K562 (cell line): ENCODE measurements around the gene ZNF668. TPM values are rescaled to one million over a fixed set of nuclear protein-coding genes. Genes with fewer than 3 reads are reported as not detected.

Experiments
- ATAC-seq: fragments of 200-7000 bp; cut with Tn5 transposase; 3 replicates; pipeline ENCODE4 v1.9.1; 2020; ENCODE audit warnings: moderate library complexity
- BruUV-seq: library from RNA; stranded (reverse); fragments of 400-500 nt; replicated peaks from 2 replicates; lab custom pipeline; 2021; lab: Mats Ljungman, UMichigan
- CTCF ChIA-PET: fragments of 300-600 bp; formaldehyde crosslinking; extraction: SDS; loops from one replicate; lab custom pipeline; 2021; ENCODE audit warnings: low intra/inter-chr PET ratio; lab: Yijun Ruan, JAX
- POLR2A ChIA-PET: fragments of 300-600, 350-650 bp; sonication (Branson Sonifier 250); formaldehyde crosslinking; extraction: SDS; loops from one replicate; lab custom pipeline; 2021; ENCODE audit warnings: antibody characterized with exemption, inconsistent platforms; lab: Yijun Ruan, JAX
- DNase-seq, 4 experiments: peaks; one replicate each; pipeline versions ENCODE4 v3.0.0 to v3.0.0-alpha.2; 2011 to 2018; ENCODE audit warnings: low spot score in 3 of 4, mixed read lengths in 3 of 4; ENCODE audit errors: extremely low read depth in 1 of 4
- FAIRE-seq: peaks from 2 replicates; lab custom pipeline; 2011; peaks lifted over from hg19 to GRCh38; lab: Jason Lieb, UNC
- H2AFZ ChIP-seq: 2 replicates; pipeline ENCODE4 v1.6.0; 2011; ENCODE audit warnings: low read depth, low read length, control low read depth, inconsistent platforms
- H3K27ac ChIP-seq: fragments of 200-600 bp; 3 replicates; pipeline ENCODE4 v1.8.0; 2011; ENCODE audit warnings: low read depth, mild to moderate bottlenecking, control low read depth, inconsistent platforms, low read length, moderate library complexity, mixed read lengths; ENCODE audit errors: extremely low read depth
- H3K27me3 ChIP-seq, 2 experiments: fragments of 300-600 bp in 1 of 2; 2 replicates in 1 of 2; 3 replicates in 1 of 2; pipeline versions ENCODE4 v1.6.0 to v1.8.0; 2011; ENCODE audit warnings: inconsistent platforms in 2 of 2, low read length in 2 of 2, mild to moderate bottlenecking in 1 of 2, mixed read lengths in 1 of 2, moderate library complexity in 1 of 2; ENCODE audit not compliant: control insufficient read depth in 2 of 2, insufficient read depth in 2 of 2
- H3K36me3 ChIP-seq: fragments of 300-600 bp; 3 replicates; pipeline ENCODE4 v1.8.0; 2011; ENCODE audit warnings: mild to moderate bottlenecking, low read length, inconsistent platforms; ENCODE audit not compliant: control insufficient read depth, insufficient read depth
- H3K4me1 ChIP-seq, 2 experiments: fragments of 200-600 bp in 1 of 2; replicated peaks in 1 of 2; 2 replicates in 1 of 2; 3 replicates in 1 of 2; pipeline versions ENCODE4 v1.5.1 to v1.8.0; 2011; ENCODE audit warnings: inconsistent platforms in 2 of 2, low read length in 2 of 2, mild to moderate bottlenecking in 1 of 2, mixed read lengths in 1 of 2, moderate library complexity in 1 of 2; ENCODE audit not compliant: control insufficient read depth in 2 of 2, insufficient read depth in 2 of 2
- H3K4me2 ChIP-seq: 2 replicates; pipeline ENCODE4 v1.6.1; 2011; ENCODE audit warnings: low read length, control low read depth, inconsistent platforms, mixed read lengths; ENCODE audit not compliant: insufficient read depth
- H3K4me3 ChIP-seq: fragments of 200-600 bp; sonication (generic), shearing (Covaris generic); 2 replicates; pipeline ENCODE4 v1.5.1; 2016; ENCODE audit warnings: control low read depth, inconsistent platforms
- H3K79me2 ChIP-seq: fragments of 200-600 bp; 3 replicates; pipeline ENCODE4 v1.8.0; 2011; ENCODE audit warnings: low read length, inconsistent platforms; ENCODE audit not compliant: control insufficient read depth, insufficient read depth
- H3K9ac ChIP-seq, 2 experiments: 2 replicates each; pipeline versions ENCODE4 v1.6.0 to v1.6.1; 2011; ENCODE audit warnings: low read depth in 2 of 2, low read length in 2 of 2, control low read depth in 1 of 2, inconsistent platforms in 1 of 2, mild to moderate bottlenecking in 1 of 2, mixed read lengths in 1 of 2; ENCODE audit not compliant: insufficient read depth in 1 of 2
- H3K9me1 ChIP-seq: one replicate; pipeline ENCODE4 v1.6.0; 2011; ENCODE audit warnings: inconsistent platforms, mild to moderate bottlenecking, low read length, moderate library complexity; ENCODE audit not compliant: control insufficient read depth, insufficient read depth
- H3K9me3 ChIP-seq: replicated peaks from 2 replicates; pipeline ENCODE4 v1.5.1; 2011; ENCODE audit warnings: low read depth, low read length, inconsistent platforms; ENCODE audit not compliant: control insufficient read depth, insufficient read depth
- H4K20me1 ChIP-seq: replicated peaks from 2 replicates; pipeline ENCODE4 v1.6.1; 2011; ENCODE audit warnings: low read length, inconsistent platforms, mixed read lengths; ENCODE audit not compliant: control insufficient read depth, insufficient read depth
- CBX2 ChIP-seq: fragments of 200-600 bp; sonication (generic); IDR thresholded peaks from one replicate; pipeline ENCODE4 v1.6.1; 2012; ENCODE audit warnings: mild to moderate bottlenecking, low read length, inconsistent platforms; ENCODE audit not compliant: insufficient read depth, poor library complexity, severe bottlenecking
- PHF20 ChIP-seq: fragments of 450-650 bp; IDR thresholded peaks from 2 replicates; pipeline ENCODE4 v1.6.1; 2018; ENCODE audit not compliant: partially characterized antibody
- RB1 ChIP-seq: fragments of 450-650 bp; IDR thresholded peaks from 2 replicates; pipeline ENCODE4 v1.6.1; 2017; ENCODE audit warnings: low read depth, mild to moderate bottlenecking
- RBFOX2 ChIP-seq: fragments of 200-400 bp; formaldehyde crosslinking; IDR thresholded peaks from 2 replicates; pipeline ENCODE4 v1.6.1; 2017; ENCODE audit warnings: low read depth, mild to moderate bottlenecking, low read length, moderate library complexity
- RUNX1 ChIP-seq: sonication (generic); IDR thresholded peaks from 2 replicates; pipeline ENCODE4 v1.6.1; 2016; ENCODE audit warnings: antibody characterized with exemption, low read depth
- XRCC5 ChIP-seq: fragments of 200-400 bp; formaldehyde crosslinking; IDR thresholded peaks from 2 replicates; pipeline ENCODE4 v1.6.1; 2017; ENCODE audit warnings: low read depth, mild to moderate bottlenecking, low read length
- ZBTB17 ChIP-seq: fragments of 450-650 bp; formaldehyde crosslinking; IDR thresholded peaks from 2 replicates; pipeline ENCODE4 v1.4.0; 2020; ENCODE audit warnings: mild to moderate bottlenecking
- ZNF584 ChIP-seq: fragments of 200-800 bp; sonication (Bioruptor generic); IDR thresholded peaks from 2 replicates; pipeline ENCODE4 v1.6.1; 2016; ENCODE audit warnings: low read depth, mild to moderate bottlenecking, missing genetic modification characterization, missing compliant biosample characterization
- ZNF76 ChIP-seq: fragments of 250-450 bp; sonication (Bioruptor Pico); IDR thresholded peaks from 2 replicates; pipeline ENCODE4 v1.4.0; 2020; ENCODE audit warnings: mild to moderate bottlenecking, moderate library complexity, borderline replicate concordance
- ZNF785 ChIP-seq: fragments of 250-450 bp; sonication (Bioruptor Pico); IDR thresholded peaks from 2 replicates; pipeline ENCODE4 v1.4.0; 2020; ENCODE audit warnings: mild to moderate bottlenecking
- WGBS: fragments of 100-300 bp; shearing (Covaris generic); methylation state at CpG from one replicate; pipeline ENCODE4 v1.1.6; 2016; ENCODE audit warnings: low coverage, mixed read lengths; ENCODE audit not compliant: insufficient coverage; ENCODE audit errors: missing lambda C conversion rate; 5-methylcytosine and 5-hydroxymethylcytosine counted together
- in situ Hi-C: fragments of 300-500 bp; cut with MboI; formaldehyde crosslinking; loops from 4 replicates; pipeline ENCODE4 v1.15.0; 2018; ENCODE audit warnings: inconsistent platforms, mixed read lengths
- intact Hi-C: fragments of 100-400 bp; cut with micrococcal nuclease; formaldehyde crosslinking; loops from 2 replicates; pipeline ENCODE4 v1.14.2; 2022
- polyA plus RNA-seq, 8 experiments: library from polyadenylated mRNA; depleted of rRNA in 4 of 8; stranded (reverse) in 5 of 8; unstranded in 3 of 8; fragments of >200 nt; fragmentation: Nextera tagmentation in 2 of 8; fragmentation: Illumina TruSeq in 1 of 8; extraction: Ambion mirVana in 2 of 8; extraction: Trizol in 1 of 8; gene quantifications; 2 replicates each; pipeline versions ENCODE4 v1.2.1 to v1.2.3, GENCODE V29; 2011 to 2014; ENCODE audit warnings: inconsistent platforms in 1 of 8, missing spikeins in 1 of 8
- total RNA-seq, 7 experiments: library from RNA; depleted of rRNA in 6 of 7; stranded (reverse); fragments of >200 nt in 6 of 7; fragmentation: Illumina TruSeq in 2 of 7; extraction: Trizol in 2 of 7; gene quantifications; 2 replicates each; pipeline versions ENCODE4 v1.2.1 to v1.2.3, GENCODE V29; 2011 to 2021; ENCODE audit warnings: low replicate concordance in 1 of 7
- TF ChIP-seq, protein P1 (sequence below): conservative IDR thresholded peaks from 2 replicates; pipeline ENCODE4 v1.6.1; 2011; ENCODE audit warnings: low read depth, mild to moderate bottlenecking, low read length; ENCODE audit not compliant: control insufficient read depth
- TF ChIP-seq, protein P2 (sequence below): fragments of 450-650 bp; formaldehyde crosslinking; IDR thresholded peaks from 2 replicates; pipeline ENCODE4 v1.4.0; 2020; ENCODE audit warnings: mild to moderate bottlenecking

ZNF668 gene
- total and polyA plus RNA-seq, 9 of the 15 experiments (the other 6 are each of a cell fraction or from before 2014, with no cell fraction given), result 0.04 to 15.3 (median 3.8) TPM; not detected in 1

DNA sequence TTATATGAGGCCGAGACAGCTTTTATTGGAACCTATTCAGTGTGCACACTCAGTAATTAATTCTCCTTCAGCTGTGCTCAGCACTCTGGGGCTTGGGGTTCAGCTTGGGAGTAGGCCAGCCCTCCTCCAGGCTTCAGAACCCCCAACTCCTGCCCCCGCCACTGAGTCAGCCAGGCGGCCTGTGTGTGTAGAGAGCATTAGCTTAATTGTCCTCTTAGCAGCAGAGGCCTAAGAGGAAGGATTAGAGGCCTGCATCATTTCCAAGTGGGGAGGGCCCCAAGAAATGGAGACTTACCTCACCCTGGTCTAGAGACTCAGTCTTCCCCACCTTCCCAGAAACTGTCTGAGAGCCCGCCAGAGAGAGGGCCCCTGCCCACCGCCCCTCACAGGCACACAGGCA lies 13.9 kb upstream of the ZNF668 start:
- 77% methylated on average over 4 of the region's 5 CpGs for WGBS
- no peak for FAIRE-seq
- peaks cover 54% of the 10 kb centered on the region; the same call in 2 of the 3 replicates for H3K36me3 ChIP-seq

More for the DNA sequence above, 13.9 kb upstream of the ZNF668 start:
- no peaks in the 10 kb centered on the region for H3K27me3 ChIP-seq
- no peak overlapping the region for H2AFZ ChIP-seq
- ChIA-PET POLR2A (interaction anchor here (0.6 to 1.4 kb wide), 6 partner anchors 8 to 54 kb away, joined by 3 to 5 read pairs (median 4); partner anchors contain the start of genes KAT8, ZNF646 and ZNF668), CTCF (no interaction called here)
- DNase-seq, result no peak
- in situ Hi-C loops (no loop called here), intact Hi-C loops (no loop called here)
- peaks cover 2% of the 10 kb centered on the region for H3K9me1 ChIP-seq
- no peak for ATAC-seq
- peaks cover 8% of the 10 kb centered on the region for H3K79me2 ChIP-seq
- no peak overlapping the region for H3K4me3 ChIP-seq
- H3K4me2 ChIP-seq, result no peak overlapping the region
- TF ChIP-seq CBX2, result no peak
- no peak for TF ChIP-seq PHF20
- TF ChIP-seq RB1, result no peak
- TF ChIP-seq RUNX1, result no peak
- no peak for TF ChIP-seq XRCC5
- TF ChIP-seq, protein P1, sequence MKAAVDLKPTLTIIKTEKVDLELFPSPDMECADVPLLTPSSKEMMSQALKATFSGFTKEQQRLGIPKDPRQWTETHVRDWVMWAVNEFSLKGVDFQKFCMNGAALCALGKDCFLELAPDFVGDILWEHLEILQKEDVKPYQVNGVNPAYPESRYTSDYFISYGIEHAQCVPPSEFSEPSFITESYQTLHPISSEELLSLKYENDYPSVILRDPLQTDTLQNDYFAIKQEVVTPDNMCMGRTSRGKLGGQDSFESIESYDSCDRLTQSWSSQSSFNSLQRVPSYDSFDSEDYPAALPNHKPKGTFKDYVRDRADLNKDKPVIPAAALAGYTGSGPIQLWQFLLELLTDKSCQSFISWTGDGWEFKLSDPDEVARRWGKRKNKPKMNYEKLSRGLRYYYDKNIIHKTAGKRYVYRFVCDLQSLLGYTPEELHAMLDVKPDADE, result no peak
- TF ChIP-seq ZNF785 (CRISPR knock-in tag), result no peak
- TF ChIP-seq ZBTB17, result no peak
- no peak for TF ChIP-seq RBFOX2
- TF ChIP-seq, protein P2, sequence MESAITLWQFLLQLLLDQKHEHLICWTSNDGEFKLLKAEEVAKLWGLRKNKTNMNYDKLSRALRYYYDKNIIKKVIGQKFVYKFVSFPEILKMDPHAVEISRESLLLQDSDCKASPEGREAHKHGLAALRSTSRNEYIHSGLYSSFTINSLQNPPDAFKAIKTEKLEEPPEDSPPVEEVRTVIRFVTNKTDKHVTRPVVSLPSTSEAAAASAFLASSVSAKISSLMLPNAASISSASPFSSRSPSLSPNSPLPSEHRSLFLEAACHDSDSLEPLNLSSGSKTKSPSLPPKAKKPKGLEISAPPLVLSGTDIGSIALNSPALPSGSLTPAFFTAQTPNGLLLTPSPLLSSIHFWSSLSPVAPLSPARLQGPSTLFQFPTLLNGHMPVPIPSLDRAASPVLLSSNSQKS (CRISPR knock-in tag), result no peak
- no peak for TF ChIP-seq ZNF76
- no peak for TF ChIP-seq ZNF584 (CRISPR knock-in tag)
- peaks cover 5 to 50% of the 10 kb centered on the region in 2 experiments; a peak in 3 of 5 replicates for H3K4me1 ChIP-seq
- no TSS peak for BruUV-seq
- no peak overlapping the region for H3K27ac ChIP-seq
- peak overlapping the region in 1 of 2 experiments; percentile 29; a peak in 1 of 4 replicates for H3K9ac ChIP-seq
- peaks cover 7% of the 10 kb centered on the region; the same call in 1 of the 2 replicates for H4K20me1 ChIP-seq
- no peaks in the 10 kb centered on the region for H3K9me3 ChIP-seq
